SU-DHL-6 (cell line): Measurements from ENCODE around the gene EIF4H.

Experiments
- H2AFZ ChIP-seq: fragments of 200-600 bp; sonication (generic); 2 replicates; pipeline ENCODE4 v1.6.1; 2014; ENCODE audit warnings: low read depth, mild to moderate bottlenecking, moderate library complexity, mixed read lengths, antibody characterized with exemption, low read length; ENCODE audit not compliant: severe bottlenecking
- H3F3A ChIP-seq: fragments of 200-600 bp; shearing (Covaris generic); 2 replicates; pipeline ENCODE4 v1.6.0; 2016; ENCODE audit warnings: antibody characterized with exemption, mild to moderate bottlenecking; ENCODE audit not compliant: insufficient read depth
- H3K27ac ChIP-seq: fragments of 200-600 bp; sonication (generic); 2 replicates; pipeline ENCODE4 v1.5.1; 2016; ENCODE audit warnings: low read depth, mild to moderate bottlenecking, low read length, moderate library complexity, mixed read lengths
- H3K27me3 ChIP-seq: fragments of 200-600 bp; sonication (generic), shearing (Covaris generic); 2 replicates; pipeline ENCODE4 v1.6.0; 2014; ENCODE audit warnings: mild to moderate bottlenecking, low read length
- H3K36me3 ChIP-seq: fragments of 200-600 bp; sonication (generic); 2 replicates; pipeline ENCODE4 v1.6.1; 2014; ENCODE audit warnings: mild to moderate bottlenecking, low read length, mixed read lengths
- H3K4me2 ChIP-seq: fragments of 300-600, 200-600 bp; shearing (Covaris generic), sonication (generic); 2 replicates; pipeline ENCODE4 v1.6.0; 2014; ENCODE audit warnings: low read length, low read depth, mild to moderate bottlenecking; ENCODE audit not compliant: poor library complexity, severe bottlenecking
- H3K4me3 ChIP-seq: fragments of 200-600 bp; sonication (generic); 2 replicates; pipeline ENCODE4 v1.5.1; 2014; ENCODE audit warnings: antibody characterized with exemption, low read length, mild to moderate bottlenecking, mixed read lengths; ENCODE audit not compliant: insufficient read depth, poor library complexity, severe bottlenecking
- H3K79me2 ChIP-seq: fragments of 200-600 bp; sonication (generic); 2 replicates; pipeline ENCODE4 v1.6.1; 2014; ENCODE audit warnings: mild to moderate bottlenecking, low read length, moderate library complexity; ENCODE audit not compliant: insufficient read depth
- H3K9ac ChIP-seq: fragments of 200-600 bp; sonication (generic); 2 replicates; pipeline ENCODE4 v1.7.0; 2014; ENCODE audit warnings: mild to moderate bottlenecking, low read length
- H3K9me2 ChIP-seq: fragments of 200-600 bp; sonication (generic); replicated peaks from 2 replicates; pipeline ENCODE4 v1.6.1; 2014; ENCODE audit warnings: low read length; ENCODE audit not compliant: insufficient read depth
- H3K9me3 ChIP-seq: fragments of 200-600 bp; sonication (generic); 2 replicates; pipeline ENCODE4 v1.6.1; 2014; ENCODE audit warnings: low read length, mixed read lengths; ENCODE audit not compliant: insufficient read depth
- H4K20me1 ChIP-seq: fragments of 200-600 bp; sonication (generic); 2 replicates; pipeline ENCODE4 v1.6.1; 2014; ENCODE audit warnings: low read depth, mild to moderate bottlenecking, antibody characterized with exemption, low read length, moderate library complexity, mixed read lengths
- CTCF ChIP-seq: fragments of 200-600 bp; sonication (generic); IDR thresholded peaks from one replicate; pipeline ENCODE4 v1.5.1; 2017; ENCODE audit warnings: antibody characterized with exemption, mild to moderate bottlenecking, low read length, moderate library complexity; ENCODE audit not compliant: insufficient read depth, poor library complexity, severe bottlenecking
- EZH2phosphoT487 ChIP-seq: fragments of 200-600 bp; sonication (generic), shearing (Covaris generic); conservative IDR thresholded peaks from 2 replicates; pipeline ENCODE4 v1.6.1; 2018; ENCODE audit warnings: mild to moderate bottlenecking, antibody characterized with exemption, low read length, moderate library complexity, mixed read lengths

The EIF4H gene

DNA sequence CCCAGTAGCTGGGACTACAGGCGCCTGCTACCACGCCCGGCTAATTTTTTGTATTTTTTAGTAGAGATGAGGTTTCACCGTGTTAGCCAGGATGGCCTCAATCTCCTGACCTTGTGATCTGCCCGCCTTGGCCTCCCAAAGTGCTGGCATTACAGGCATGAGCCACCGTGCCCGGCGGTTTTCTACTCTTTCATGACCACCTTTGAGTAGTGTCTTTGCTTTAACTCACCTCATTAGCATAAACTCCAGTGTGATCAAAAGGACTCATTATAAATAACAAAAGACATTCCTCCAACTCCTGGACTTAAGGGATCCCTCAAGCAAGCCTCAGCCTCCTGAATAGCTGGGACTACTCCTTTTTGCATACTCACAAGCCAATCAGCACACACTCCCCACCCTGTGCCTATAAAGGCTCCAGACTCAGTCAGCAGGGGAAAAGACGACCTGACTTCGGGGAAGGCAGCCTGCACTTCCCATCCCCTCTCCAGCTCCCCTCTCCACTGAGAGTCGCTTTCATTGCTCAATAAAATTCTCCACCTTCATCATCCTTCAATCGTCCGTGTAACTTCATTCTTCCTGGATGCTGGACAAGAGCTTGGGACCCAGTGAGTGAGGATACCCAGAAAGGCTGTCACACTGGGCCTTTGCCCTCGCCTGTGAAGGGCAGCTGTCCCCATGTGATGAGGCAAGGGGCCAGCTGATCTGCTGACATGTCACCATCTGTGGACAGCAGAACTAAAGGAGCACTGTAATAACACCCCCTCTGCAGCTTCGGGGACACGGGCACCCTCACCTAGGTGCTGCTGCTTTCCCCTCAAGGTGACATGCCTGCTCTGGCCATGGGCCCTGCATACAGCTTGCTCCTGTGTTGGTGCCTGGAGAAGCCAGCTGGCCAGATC is 35.0 kb upstream of the EIF4H start:
- no peak for TF ChIP-seq EZH2phosphoT487
- no peak for TF ChIP-seq CTCF
- no peak overlapping the region for H3K27ac ChIP-seq
- no peaks in the 10 kb centered on the region for H3K27me3 ChIP-seq
- H4K20me1 ChIP-seq, result no peaks in the 10 kb centered on the region
- no peaks in the 10 kb centered on the region for H3F3A ChIP-seq
- H3K9ac ChIP-seq, result no peak overlapping the region
- H2AFZ ChIP-seq, result no peak overlapping the region
- H3K4me3 ChIP-seq, result no peak overlapping the region
- H3K9me2 ChIP-seq, result no peaks in the 10 kb centered on the region
- no peak overlapping the region for H3K4me2 ChIP-seq
- H3K36me3 ChIP-seq, result no peaks in the 10 kb centered on the region
- H3K9me3 ChIP-seq, result no peaks in the 10 kb centered on the region
- H3K79me2 ChIP-seq, result no peaks in the 10 kb centered on the region

- no peak overlapping the region for H3K4me2 ChIP-seq
- no peak for TF ChIP-seq CTCF
- no peak for TF ChIP-seq EZH2phosphoT487
- no peaks in the 10 kb centered on the region for H3K27me3 ChIP-seq
- H3K9me2 ChIP-seq, result no peaks in the 10 kb centered on the region
- H3K79me2 ChIP-seq, result no peaks in the 10 kb centered on the region
- no peaks in the 10 kb centered on the region for H3F3A ChIP-seq
- H3K36me3 ChIP-seq, result no peaks in the 10 kb centered on the region
- no peak overlapping the region for H3K27ac ChIP-seq
- peaks cover 8% of the 10 kb centered on the region; the same call in 1 of the 2 replicates for H3K9me3 ChIP-seq
- H3K9ac ChIP-seq, result no peak overlapping the region
- H2AFZ ChIP-seq, result no peak overlapping the region
- no peak overlapping the region for H3K4me3 ChIP-seq
- no peaks in the 10 kb centered on the region for H4K20me1 ChIP-seq
Observed at GRCh38 chr7:74141705-74142104, 32.5 kb upstream of the EIF4H start.

DNA sequence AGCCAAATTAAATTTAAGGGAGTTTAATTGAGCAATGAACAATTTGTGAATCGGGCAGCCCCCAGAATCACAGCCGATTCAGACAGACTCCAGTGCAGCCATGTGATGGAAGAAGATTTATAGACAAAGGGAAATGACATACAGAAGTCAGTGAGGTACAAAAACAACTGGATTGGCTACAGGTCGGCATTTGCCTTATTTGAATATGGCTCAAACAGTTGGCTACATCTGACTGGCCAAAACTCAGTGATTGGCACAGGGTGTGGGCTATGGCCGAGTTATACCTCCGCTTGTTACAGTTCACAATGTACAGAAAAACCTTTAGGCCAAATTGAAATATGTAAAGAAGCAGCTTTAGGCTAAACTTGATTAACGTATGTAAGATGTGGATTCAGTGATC is 30.8 kb upstream of the EIF4H start:
- Histone ChIP-seq H3K27me3 (no peaks in the 10 kb centered on the region), H4K20me1 (no peaks in the 10 kb centered on the region), H2AFZ (no peak overlapping the region), H3K4me2 (no peak overlapping the region), H3K9me2 (no peaks in the 10 kb centered on the region), H3K36me3 (no peaks in the 10 kb centered on the region), H3K9me3 (peaks cover 8% of the 10 kb centered on the region; the same call in 1 of the 2 replicates), H3K9ac (no peak overlapping the region), H3K27ac (no peak overlapping the region), H3K4me3 (no peak overlapping the region), H3K79me2 (no peaks in the 10 kb centered on the region), H3F3A (no peaks in the 10 kb centered on the region)
- TF ChIP-seq EZH2phosphoT487 (no peak), CTCF (no peak)
